ENCODE results near the gene PYGB. TPM values are rescaled to one million over a fixed set of nuclear protein-coding genes. Genes with fewer than 3 reads are reported as not detected.
"Not testable (repeated sequence)": the region's sequence is repeated elsewhere in the genome, so short reads cannot be mapped to it uniquely, and the experiment has no call there.

The PYGB gene
- total RNA-seq, 1 experiment from 2014 or later: 663 TPM

DNA sequence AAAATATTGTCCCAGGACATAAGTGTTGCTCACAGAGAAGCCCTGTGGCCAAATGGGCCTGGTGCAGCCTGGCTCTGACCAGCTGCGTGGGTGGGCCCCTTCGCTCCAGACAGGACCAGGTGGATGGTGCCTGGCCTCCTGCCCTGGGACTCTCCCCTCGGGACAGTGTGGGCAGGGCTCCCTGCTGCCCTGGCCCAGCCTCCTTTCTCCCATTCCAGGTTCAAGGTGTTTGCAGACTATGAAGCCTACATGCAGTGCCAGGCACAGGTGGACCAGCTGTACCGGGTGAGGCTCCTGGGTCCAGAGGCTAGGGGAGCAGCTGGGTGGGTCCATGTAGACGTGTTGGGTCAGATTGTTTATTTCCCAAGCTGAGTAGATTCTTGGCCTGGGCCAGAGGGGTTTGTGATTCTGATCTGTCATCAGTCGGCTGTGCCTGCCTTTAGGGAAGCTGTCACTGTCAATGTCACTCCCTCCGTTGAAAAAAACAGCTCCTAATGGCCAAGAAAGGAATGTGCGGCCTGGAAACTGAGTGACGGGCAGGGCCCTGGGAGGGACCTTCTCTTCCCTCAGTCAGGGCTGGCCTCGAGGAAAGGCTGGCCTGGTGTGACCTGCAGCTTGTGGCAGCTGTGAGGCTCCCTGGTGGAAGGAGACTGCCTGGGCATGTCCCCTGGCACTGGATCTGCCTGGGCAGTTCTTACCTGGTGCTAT, 47.7 kb downstream of the PYGB start:
- DNase-seq (ENCODE audit: low spot score): peak; percentile 64

DNA sequence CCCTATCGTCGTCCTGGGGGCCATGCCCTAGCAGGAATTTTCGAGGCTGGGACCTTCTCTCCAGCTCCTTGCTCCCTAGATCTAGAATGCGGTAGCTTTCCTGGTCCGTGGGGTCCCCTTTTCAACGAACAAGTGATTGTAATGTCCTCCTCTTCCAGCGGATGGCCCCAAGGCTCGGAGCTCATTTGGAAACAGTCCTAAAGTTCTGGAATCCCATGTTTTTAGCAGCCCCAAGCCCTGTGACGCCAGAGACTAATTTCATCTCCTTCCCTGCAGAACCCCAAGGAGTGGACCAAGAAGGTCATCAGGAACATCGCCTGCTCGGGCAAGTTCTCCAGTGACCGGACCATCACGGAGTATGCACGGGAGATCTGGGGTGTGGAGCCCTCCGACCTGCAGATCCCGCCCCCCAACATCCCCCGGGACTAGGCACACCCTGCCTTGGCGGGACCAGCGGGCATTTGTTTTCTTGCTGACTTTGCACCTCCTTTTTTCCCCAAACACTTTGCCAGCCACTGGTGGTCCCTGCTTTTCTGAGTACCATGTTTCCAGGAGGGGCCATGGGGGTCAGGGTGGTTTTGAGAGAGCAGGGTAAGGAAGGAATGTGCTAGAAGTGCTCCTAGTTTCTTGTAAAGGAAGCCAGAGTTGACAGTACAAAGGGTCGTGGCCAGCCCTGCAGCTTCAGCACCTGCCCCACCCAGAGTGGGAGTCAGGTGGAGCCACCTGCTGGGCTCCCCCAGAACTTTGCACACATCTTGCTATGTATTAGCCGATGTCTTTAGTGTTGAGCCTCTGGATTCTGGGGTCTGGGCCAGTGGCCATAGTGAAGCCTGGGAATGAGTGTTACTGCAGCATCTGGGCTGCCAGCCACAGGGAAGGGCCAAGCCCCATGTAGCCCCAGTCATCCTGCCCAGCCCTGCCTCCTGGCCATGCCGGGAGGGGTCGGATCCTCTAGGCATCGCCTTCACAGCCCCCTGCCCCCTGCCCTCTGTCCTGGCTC, 48.5 kb downstream of the PYGB start:
- DNase-seq (ENCODE audit: low spot score): peak; percentile 64

DNA sequence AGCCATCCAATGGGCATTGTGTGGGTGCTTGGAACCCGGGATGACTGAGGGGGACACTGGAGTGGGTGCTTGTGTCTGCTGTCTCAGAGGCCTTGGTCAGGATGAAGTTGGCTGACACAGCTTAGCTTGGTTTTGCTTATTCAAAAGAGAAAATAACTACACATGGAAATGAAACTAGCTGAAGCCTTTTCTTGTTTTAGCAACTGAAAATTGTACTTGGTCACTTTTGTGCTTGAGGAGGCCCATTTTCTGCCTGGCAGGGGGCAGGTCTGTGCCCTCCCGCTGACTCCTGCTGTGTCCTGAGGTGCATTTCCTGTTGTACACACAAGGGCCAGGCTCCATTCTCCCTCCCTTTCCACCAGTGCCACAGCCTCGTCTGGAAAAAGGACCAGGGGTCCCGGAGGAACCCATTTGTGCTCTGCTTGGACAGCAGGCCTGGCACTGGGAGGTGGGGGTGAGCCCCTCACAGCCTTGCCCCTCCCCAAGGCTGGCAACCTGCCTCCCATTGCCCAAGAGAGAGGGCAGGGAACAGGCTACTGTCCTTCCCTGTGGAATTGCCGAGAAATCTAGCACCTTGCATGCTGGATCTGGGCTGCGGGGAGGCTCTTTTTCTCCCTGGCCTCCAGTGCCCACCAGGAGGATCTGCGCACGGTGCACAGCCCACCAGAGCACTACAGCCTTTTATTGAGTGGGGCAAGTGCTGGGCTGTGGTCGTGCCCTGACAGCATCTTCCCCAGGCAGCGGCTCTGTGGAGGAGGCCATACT, 49.4 kb downstream of the PYGB start:
- DNase-seq (ENCODE audit: low spot score): no peak

DNA sequence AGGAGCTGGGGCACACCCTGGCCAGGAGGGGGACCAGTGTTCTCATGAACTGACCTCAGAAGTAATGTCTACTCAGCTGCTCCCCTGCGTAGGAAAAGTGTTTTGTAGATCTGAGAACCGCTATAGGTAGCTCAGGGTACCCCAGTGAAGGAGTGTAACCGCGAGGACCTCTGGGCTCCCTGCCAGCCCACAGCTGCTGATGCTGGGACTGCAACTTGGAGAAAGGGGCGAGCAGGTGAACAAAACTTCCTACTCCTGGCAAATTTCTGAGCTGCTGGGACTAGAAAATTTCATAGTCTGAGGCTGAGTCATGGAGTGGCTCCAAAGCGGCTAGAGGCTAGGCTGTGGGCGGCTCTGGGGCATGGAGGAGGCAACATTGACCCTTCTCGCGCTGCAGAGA, 51.9 kb downstream of the PYGB start:
- peak; percentile 50 for DNase-seq (ENCODE audit: low spot score)

DNA sequence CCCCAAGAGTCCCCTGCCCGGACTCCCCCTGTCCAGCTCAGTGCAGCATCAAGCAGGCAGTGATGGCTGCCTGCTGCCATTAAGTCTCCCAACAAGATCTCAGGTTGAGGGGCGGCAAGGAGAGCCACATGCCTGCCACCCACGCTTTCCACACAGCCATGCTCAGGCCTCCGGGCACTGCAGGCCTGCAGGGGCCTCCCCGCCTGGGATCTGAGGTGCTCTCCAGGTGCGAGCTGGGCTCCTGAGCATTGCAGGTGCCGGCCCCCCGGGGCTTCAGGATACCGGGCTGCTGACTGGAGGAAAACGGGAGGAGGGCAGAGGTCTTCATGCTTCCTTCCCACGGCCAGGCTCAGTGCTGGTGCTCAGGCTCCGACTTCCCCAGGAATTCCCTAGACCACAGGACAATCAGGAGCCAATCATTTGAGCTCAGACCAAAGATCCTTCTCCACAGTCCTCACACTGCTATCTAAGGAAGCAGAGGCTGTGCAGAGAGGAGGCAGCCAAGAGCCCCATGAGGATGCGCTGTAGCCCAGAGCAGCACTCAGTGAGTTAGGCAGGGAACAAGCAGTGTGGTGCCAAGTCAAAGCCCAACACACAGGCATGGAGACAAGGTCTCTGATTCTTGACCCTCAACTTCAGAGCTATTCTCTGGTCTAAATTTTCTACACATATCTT, 52.7 kb downstream of the PYGB start:
- DNase-seq (ENCODE audit: low spot score): no peak

DNA sequence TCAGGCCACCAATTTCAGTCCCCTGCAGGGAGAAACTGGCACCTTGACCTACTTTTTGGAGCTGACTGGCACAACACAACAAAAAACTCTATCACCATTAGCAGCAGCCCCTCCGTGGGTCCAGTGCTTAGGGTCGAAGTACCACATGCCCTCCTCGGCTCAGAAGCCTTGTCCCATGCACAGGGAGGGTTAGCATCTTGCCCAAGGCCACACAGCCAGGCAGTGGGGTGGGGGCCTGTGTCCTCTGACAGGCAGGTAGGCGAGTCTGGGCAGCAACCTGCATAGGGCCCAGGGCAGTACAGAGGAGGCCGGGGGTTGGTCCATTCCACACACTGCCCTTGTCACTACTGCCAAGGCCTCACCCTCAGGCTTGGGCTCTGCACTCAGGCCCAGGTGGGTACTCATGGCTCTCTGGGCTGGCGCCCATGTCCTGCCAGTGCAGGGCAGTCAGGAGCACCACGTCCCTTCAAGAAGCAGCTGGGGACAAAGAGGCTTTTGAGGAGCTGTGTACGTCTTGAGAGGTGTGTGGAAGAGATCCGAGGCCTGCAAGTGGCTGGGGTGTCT, 53.6 kb downstream of the PYGB start:
- no peak for DNase-seq (ENCODE audit: low spot score)

DNA sequence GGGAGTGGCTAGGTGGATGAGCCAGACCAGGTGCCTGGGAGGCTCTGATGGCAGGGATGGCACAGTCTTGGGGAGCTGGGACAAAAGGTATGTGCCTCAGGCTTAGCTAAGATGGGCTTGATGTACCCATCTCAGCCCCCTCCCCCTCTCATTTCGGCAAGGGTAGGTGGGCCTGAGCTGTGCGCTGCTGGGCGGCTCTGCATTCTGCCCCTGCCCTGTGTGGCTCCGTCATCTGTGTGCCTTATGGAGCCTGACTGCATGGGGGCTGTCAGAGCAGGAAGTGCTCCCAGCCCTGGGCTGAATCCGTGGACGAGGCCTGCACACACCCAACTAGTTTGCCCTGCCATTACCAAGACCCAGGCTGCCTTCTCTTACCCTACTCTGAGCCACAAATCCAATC, 54.7 kb downstream of the PYGB start:
- no peak for DNase-seq (ENCODE audit: low spot score)

DNA sequence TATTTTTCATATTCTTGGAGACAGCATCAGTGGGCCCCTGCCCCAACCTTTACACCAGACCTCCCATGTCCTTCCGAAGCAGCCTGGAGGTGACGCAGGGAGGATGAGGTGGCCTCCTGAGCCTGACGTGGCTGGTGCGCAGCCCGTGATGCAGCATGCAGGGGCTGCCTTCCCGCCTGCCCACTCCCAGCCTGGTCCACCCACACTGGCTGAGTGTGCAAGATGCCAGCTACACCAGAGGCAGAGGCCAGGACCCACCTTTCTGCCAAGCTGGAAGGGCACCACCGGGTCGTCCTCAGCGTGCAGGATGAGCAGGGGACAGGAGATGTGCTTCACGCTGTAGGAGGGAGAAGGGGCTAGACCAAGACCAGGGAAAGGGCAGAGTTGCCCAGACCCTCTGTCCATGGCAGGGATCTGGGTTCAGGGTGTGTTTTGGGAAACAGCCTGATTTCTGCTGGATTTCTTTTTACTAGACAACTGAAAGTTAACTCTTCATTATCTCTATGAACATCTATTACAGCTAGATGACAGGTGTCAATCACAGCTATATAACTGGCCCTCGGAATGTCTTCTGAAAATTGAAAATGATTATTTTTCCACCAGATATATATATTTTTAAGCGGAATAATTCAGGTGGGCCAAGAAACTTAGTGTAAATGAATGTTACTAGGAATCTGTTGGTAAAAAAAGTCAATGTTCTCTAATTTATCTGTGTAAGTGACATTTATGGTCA, 55.6 kb downstream of the PYGB start:
- DNase-seq (ENCODE audit: low spot score): no peak

DNA sequence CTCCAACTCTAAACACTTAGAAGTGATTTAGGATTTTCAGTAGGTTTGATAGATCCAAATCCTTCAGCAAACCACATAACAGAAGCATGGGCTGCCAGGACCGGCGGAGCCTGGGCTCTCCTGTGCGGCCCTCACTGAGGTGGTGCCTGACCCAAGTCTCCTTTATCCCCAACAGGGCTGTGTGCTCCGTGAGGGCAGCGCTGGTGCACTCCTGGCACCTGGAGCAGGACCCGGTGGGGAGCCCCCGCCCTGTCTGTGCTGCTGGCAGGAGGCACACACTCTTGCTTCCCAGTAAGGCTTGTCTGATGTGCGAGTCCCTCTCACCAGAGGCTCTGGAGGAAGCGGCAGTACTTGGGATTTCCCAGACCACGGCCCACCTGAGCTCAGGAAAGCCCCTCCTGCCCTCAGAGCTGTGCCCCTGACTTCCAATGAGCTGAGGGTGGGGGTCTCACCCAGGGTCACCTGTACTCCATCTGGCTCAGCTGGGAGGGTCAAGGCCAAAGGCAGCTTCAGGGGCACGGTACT, 56.2 kb downstream of the PYGB start:
- DNase-seq (ENCODE audit: low spot score): no peak

DNA sequence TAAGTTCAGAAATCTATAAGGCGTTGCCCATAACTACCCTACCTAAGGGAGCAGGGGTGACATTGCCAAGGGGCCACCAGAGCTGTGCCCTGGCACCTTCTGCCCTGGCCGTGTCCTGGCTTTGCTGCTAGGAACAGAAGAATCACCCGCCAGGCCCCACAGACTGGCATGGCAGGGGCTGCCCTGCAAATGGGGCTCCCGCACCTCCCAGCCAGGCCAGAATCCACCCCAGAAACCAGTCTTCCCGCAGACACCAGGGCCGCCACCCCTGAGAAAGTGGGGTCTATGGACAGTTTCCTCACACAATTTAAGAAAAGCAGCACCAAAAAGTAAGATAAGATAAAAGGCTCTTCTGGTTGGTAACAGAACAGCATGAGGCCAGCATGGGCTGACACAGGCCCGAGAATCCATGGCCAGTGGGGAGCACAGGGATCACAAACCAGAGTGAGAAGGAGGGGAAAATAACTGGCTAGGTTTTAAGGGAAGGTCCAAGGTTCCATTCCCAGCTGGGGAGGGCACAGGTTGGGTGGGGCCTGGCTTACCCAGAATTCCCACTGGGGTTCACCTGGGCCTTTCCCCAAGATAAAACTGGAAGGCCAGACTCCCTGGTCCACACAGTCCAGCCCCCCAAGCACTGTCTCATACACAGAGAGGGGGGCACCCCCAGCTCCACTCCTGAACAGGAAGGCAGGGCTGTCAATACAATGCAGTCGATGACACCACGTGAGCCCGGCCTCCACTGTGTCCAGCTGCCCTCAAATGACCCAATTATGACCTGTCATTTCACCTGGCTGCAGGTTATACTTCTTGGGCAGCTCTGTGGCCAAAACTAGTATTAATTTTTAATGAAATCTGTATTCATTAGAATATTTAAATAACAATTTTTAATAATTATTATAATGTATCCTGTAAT, 59.4 kb downstream of the PYGB start:
- DNase-seq (ENCODE audit: low spot score): no peak

DNA sequence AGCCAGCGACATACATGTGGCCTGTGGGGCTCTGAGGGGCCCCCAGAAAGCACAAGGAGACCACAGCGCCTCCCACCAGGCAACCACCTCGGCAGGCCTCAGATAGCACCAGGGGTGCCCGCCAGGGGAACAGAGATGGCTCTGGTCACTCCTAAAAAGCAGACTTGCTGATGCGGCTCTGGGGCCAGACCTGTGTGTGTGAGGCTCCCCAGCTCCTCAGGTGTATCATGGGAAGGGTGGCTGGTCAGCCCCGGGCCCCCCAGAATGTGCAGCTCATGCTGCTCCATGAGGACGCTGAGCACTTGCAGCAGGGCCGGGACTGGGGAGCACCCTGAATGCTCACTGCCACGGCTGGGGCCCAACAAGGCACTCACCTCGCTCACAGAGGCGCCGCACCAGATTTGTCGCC, 60.2 kb downstream of the PYGB start:
- DNase-seq (ENCODE audit: low spot score): no peak

DNA sequence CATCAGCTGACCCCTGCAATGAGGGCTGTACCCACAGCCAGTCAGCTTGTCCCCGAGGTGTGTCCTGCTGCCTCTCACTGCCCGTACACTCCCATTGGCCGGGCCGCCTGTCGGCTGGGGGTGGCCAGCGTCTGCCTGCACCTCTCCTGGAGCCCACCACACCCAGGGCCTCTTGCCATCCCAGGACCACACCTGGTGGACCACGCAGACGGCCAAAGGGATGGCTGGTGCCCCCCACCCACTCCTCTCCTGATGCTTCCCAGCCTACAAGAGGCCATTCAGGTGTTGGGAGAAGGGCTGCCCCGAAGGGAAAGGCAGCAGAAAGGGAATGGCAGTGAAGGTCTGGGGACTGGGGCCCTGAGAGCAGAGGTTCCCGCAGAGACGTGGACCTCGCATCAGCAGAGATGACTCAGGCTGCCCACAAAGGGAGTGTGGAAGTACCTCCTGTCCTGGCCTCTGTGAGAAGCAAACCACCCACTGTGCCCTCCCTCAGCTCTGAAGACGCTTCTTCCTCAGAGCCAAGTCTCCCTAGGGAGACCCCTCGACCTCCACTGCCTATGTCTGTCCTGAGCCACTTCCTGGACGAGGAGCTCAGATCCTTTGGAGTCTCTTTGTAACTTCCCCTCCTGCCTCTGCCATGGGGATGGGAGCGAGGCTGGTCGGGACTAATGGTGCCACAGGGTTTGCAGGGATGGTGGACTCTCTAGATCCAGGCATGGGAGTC, 60.9 kb downstream of the PYGB start:
- DNase-seq (ENCODE audit: low spot score): no peak

DNA sequence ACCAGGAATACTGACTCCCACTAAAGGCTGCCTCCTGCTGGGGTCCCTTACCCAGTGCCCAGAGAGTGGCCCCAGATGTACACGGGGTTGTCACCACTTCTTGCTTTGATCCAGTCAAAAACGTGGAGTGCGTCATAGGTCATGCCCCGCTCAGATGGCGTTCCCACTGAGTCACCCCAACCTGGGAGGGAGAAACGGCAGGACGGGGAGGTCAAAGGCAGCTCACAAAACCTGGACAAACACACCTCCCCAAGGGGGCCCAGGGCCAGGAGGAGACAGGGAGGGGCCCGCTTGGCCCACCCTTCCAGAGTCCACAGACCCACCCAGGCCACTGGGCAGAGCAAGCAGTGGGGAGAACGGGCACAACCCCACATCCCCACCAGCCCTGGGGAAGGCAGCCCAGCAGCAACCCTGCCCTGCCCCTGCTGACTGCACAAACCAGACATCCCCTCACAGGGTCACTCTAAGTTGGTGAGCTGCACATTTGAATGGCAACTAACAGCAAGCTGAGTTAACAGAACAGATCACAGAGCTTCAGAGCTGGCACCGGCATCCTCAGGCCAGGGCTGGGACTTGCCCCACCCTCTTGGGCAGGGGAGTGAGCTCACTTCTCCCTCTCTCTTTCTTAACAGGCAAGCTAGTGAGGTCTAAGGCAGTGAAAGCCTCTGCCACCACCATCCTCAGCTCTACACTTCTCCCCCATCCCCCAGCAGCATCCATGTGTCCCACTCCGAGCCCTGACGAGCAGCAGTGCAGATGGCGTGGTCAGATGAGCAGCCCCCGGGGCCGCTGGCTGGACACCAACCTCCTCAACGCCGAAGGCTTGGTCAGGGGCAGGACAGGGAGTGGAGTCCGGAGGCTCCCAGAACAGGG, 61.7 kb downstream of the PYGB start:
- peak; percentile 96 for DNase-seq (ENCODE audit: low spot score)

DNA sequence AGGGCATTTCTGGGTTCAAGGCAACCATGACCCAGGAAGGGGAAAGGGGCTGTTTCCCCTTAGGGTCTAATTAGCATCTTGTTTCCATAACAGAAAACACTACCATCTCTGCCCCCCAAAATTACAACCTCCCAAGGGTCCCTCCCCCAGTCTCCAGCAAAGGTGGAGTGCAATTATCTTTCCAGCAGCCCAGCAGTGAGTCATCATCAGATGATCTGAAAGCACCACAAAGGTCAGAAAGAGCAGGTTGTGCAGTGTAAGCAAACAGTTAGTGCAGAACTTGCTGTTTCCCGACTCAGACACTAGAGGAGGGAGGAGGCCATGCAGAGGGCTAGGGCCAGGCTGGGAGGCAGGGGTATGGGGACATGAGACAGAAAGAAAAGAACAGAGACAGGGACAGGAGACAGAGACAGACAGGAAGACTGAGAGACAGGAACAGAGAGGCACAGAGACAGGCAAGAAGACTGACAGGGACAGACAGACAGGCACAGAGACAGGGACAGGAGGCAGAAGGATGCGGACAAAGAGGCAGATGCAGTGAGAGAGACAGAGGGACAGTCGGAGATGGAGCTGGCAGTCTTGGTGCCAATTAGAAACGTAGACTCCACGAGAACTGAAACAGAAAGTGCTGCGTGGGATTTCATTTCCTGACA, 62.5 kb downstream of the PYGB start:
- peak; percentile 96 for DNase-seq (ENCODE audit: low spot score)

DNA sequence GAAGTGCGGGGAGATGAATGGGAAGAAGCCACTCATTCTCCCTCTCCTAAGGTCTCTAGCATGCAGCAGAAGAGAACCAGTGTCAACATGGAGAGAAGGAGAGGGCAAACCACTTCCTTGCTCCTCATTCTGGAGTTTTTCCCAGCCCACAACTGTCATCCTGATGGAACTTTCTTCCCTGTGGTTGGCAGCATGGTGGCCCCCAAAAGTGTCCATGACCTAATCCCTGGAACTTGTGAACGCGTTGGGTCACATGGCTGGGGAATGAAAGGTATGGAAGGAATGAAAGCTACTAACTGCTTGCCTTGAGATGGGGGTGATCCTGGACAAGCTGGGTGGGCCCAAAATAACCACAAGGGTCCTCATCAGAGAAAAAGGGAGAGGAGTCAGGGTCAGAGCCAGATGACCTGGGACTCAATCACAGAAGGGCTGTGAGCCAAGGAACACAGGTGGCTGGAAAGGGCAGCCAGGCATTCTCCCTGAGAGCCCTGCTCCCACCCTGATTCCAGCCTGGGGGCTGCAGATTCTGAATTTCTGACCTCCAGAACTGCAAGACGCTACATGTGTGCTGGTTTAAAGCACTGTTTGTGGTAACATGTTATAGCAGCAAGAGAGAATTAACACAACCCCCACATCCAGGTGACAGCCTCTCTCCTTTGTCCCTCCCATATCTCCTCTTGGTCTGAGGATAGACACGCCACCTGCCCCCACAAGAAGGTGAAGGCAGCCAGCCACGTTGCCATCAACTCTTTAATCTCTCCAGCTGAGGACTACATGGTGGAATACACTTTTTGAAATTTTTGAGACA, 63.2 kb downstream of the PYGB start:
- DNase-seq (ENCODE audit: low spot score): no peak

DNA sequence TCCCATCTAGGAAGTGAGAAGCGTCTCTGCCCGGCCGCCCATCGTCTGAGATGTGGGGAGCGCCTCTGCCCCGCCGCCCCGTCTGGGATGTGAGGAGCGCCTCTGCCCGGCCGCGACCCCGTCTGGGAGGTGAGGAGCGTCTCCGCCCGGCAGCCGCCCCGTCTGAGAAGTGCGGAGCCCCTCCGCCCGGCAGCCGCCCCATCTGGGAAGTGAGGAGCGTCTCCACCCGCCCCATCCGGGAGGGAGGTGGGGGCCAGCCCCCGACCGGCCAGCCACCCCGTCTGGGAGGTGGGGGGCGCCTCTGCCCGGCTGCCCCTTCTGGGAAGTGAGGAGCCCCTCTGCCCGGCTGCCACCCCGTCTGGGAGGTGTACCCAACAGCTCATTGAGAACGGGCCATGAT, 64.8 kb downstream of the PYGB start:
- not testable (repeated sequence) for DNase-seq (ENCODE audit: low spot score)
